Stimulated activated CD4-positive, alpha-beta T cell treated with anti-CD3 and anti-CD28 coated beads, Interleukin-1b, Interleukin-23, amount 100 ng/mL, for 24 hours (primary cell): Measurements from ENCODE around the gene DNAAF5.

Experiments used
- DNase-seq, 4 experiments: peaks; one replicate each; pipeline ENCODE4 v3.0.0-alpha.2; 2020; ENCODE audit warnings: low read depth in 4 of 4, low spot score in 1 of 4

The DNAAF5 gene

DNA sequence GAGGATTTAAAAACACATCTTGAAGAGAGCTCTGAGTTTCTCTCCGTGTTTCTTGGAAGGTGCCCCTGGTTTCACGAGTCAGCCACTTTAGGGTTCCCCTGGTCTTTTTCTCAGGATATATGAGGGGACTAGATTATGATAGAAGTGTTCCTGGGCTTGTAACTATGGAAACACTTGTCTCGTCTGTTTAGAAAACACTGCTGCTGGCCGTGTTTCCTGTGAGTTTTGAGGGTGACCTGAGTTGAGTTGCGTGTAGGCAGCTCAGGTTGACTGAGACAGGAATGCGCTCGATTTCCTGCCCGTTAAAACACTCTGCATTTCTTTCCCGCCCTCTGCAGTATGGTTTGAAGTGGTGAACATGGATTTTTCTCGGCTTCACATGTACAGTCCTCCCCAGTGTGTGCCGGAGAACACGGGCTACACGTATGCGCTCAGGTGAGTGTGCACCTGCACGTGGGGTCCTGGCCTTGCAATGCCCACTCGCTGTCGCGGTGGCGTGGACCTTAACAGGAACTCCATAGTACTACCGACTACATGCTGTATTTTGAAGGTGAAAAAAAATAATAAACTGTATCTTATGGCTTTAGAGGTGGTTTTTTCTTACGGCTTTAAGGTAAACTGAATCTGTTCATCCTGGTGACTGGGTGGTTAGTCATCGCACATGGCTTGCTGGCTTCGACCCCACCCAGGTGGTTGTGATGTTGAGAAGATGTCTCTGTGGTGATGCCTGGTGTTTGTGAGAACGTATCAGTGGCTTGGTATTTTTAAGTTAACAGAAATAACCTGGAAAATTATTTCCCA, 105.9 kb downstream of the DNAAF5 start, which contains the start of gene SUN1:
Gene SUN1 (plus strand): TSS at position 310 of the 801 bp plus-strand sequence. CDS start 49 bp downstream, at position 359.
- DNase-seq: peak in 3 of 4 experiments; percentile 42 to 64 (median 58)

DNA sequence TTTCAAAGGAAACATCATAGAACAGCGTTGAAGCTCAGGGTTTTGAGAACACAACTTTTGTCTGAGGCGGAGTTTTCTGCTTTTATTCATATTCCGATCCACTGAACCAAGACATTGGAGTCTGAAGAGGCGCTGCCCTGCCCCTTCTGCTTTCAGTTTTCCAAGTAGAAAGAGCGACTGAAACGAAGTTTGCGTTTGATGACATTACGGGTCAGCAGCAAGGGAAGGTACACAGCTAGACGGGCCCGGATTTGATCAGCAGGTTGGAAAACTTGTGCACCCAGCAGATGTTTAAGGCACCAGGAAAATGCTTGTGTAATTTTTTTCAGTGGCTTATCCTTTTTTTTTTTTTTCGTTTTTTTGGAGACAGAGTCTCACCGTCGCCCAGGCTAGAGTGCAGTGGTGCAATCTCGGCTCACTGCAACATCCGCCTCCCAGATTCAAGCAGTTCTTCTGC, 106.5 kb downstream of the DNAAF5 start:
- no peak for DNase-seq

DNA sequence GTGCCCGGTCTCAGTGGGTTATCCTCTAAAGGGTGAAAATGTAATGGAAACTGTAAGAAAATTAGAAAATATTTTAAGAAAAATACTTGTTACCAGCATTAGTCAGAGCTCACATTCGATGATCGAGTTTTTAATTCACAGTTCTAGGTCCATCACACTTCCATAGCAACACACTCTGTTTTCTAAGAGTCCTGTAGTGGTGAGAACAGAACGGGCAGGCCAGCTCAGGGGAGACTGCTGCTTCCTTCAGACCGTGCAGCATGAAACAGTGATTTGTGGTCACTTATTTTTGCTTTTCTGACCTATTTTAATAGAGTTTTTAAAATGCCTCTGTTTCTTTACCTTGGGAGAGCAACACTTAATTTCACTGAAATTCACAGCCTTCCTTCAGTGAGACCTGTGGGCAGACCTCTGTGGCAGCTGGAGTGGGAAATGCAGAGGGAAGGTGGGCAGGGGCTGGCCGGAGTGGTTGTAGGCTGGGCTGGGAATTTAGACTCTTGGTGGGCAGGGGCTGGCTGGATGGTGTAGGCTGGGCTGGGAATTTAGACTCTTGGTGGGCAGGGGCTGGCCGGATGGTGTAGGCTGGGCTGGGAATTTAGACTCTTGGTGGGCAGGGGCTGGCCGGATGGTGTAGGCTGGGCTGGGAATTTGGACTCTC, 107.2 kb downstream of the DNAAF5 start:
- no peak for DNase-seq

DNA sequence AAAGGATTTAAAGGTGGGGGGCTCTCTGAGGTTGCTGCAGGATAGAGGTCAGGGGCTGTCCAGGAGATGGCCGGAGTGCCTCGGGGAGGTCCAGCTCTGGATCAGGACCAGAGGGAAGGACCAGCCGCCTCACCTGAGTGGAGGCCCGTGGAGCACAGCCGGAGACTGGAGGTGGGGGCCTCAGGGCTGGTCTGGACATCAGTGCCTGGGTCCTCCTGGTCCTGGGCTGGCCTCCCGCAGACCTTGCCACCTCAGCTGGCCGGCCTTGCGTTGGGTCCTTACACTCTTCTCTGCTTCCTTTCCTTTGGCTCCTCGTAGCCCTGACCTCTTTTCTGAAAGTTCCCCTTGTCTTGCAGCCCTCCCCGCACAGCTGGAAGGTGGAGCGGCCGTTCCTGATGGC, 107.8 kb downstream of the DNAAF5 start:
- no peak for DNase-seq

DNA sequence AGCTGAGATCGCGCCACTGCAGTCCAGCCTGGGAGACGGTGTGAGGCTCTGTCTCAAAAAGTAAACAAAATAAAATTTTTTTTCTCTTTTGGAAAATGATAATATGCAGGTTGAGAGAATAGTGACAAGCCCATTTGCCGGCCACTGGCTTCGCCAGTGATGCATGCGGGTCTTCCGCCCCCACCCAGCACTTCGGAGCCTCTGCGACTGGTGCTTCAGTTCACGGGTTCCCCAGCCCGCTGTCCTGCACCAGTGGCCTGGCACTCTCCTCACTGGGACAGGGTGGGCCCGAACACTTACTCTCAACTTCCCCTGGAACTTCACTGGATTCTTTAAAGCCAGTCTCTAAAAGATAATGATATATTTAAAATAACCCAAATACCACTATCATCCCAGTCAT, 108.5 kb downstream of the DNAAF5 start:
- DNase-seq: no peak

DNA sequence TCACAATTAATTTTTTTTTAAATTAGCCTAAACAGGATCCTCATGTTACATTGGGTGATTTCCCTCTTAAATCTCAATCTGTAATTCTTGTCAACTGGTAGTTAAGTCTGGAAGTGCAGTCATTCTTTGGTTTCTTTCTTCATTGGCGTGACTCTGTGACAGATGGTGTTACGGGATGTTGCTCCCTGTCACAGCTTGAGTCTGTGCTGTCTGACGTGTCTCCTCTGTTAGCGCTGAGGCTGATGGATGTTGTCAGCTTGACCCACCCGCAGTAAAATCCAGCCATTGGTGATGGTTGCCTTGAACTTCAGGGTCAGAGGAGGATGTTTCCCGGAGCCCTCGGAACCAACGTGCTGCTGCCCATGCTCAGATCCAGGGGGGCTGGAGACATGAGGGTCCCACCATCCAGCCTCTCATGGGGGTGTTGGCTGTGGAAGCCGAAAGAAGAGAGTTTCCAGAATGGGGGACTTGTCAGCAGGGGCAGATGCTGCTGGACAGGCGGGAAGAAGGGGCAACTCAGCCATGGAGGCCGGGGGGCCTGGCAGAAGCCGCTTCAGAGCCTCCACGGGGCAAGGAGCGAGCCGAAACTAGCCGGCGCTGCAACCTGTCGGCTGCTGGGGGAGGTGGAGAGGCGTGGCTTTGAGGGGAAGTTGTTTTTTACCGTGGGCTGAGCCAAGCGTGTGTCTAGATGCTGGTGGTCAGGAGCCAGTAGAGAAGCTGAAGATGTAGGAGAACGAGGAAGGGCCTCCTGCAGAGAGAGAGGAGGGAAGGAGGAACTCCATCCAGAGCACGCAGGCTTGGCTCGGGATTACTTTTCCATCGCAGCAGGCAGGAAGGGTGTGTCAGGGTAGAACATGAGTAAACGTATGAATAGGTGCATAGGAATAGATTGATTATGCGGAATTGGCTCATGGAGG, 109.2 kb downstream of the DNAAF5 start:
- DNase-seq: no peak
